T-cell (primary cell): ENCODE results near the gene POLN. TPM values are rescaled to one million over a fixed set of nuclear protein-coding genes. Genes with fewer than 3 reads are reported as not detected.

Experiments
- ATAC-seq, 4 experiments: fragments of 200-7000 bp in 3 of 4; fragments of 150-1000 bp in 1 of 4; cut with Tn5 transposase; replicated peaks in 1 of 4; 1 replicate in 3 of 4; 2 replicates in 1 of 4; pipeline ENCODE4 v1.10.0; 2021; ENCODE audit warnings: moderate library complexity in 3 of 4, mild to moderate bottlenecking in 2 of 4, moderate number of reproducible peaks in 1 of 4
- CTCF ChIA-PET, 2 donors: fragments of 300-600 bp; sonication (Branson Sonifier 250); formaldehyde crosslinking; loops; one replicate each; lab custom pipeline; 2022; ENCODE audit warnings: antibody characterized with exemption in 2 of 2; lab: Charles Lee
- POLR2A ChIA-PET, 2 donors: fragments of 300-600 bp; sonication (Branson Sonifier 250); formaldehyde crosslinking; loops; one replicate each; lab custom pipeline; 2022; ENCODE audit warnings: antibody characterized with exemption in 2 of 2; lab: Charles Lee
- DNase-seq, 35 experiments: peaks; one replicate each; pipeline versions ENCODE4 v3.0.0 to v3.0.0-alpha.2; 2013 to 2023
- H3K27ac ChIP-seq: one replicate; pipeline ENCODE4 v1.5.1; 2013; ENCODE audit warnings: low read length
- H3K27me3 ChIP-seq, 2 experiments: replicated peaks in 1 of 2; 1 replicate in 1 of 2; 2 replicates in 1 of 2; pipeline versions ENCODE4 v1.6.1 to v1.7.0; 2013; ENCODE audit warnings: low read length in 1 of 2, mixed read lengths in 1 of 2; ENCODE audit not compliant: control insufficient read depth in 2 of 2, insufficient read depth in 2 of 2; ENCODE audit errors: extremely low read depth in 1 of 2
- H3K36me3 ChIP-seq, 2 donors: 1 replicate in 1 of 2; 2 replicates in 1 of 2; pipeline versions ENCODE4 v1.6.1 to v1.7.0; 2013; ENCODE audit warnings: low read length in 1 of 2; ENCODE audit not compliant: control insufficient read depth in 2 of 2, insufficient read depth in 1 of 2; ENCODE audit errors: extremely low read depth in 1 of 2
- H3K4me1 ChIP-seq, 2 experiments: 1 replicate in 1 of 2; 2 replicates in 1 of 2; pipeline versions ENCODE4 v1.6.1 to v1.7.0; 2013; ENCODE audit warnings: low read length in 2 of 2, mixed read lengths in 1 of 2; ENCODE audit not compliant: insufficient read depth in 2 of 2, control insufficient read depth in 1 of 2; ENCODE audit errors: extremely low read depth in 1 of 2
- H3K4me3 ChIP-seq, 2 donors: 1 replicate in 1 of 2; 2 replicates in 1 of 2; pipeline versions ENCODE4 v1.5.1 to v1.7.0; 2013; ENCODE audit warnings: mild to moderate bottlenecking in 2 of 2, low read length in 1 of 2, moderate library complexity in 1 of 2; ENCODE audit not compliant: control insufficient read depth in 1 of 2; ENCODE audit errors: extremely low read depth in 1 of 2
- H3K9me3 ChIP-seq: 2 replicates; pipeline ENCODE4 v1.7.0; 2013
- H3K27ac Mint-ChIP-seq, 2 donors: one replicate each; pipeline ENCODE4 v1.8.0; 2020 to 2021; ENCODE audit warnings: mild to moderate bottlenecking in 2 of 2, mixed read lengths in 2 of 2
- H3K27me3 Mint-ChIP-seq, 2 donors: one replicate each; pipeline ENCODE4 v1.8.0; 2021 to 2022; ENCODE audit warnings: mixed read lengths in 2 of 2
- H3K36me3 Mint-ChIP-seq: one replicate; pipeline ENCODE4 v1.8.0; 2021; ENCODE audit warnings: mixed read lengths
- H3K4me1 Mint-ChIP-seq, 3 donors: one replicate each; pipeline ENCODE4 v1.8.0; 2020 to 2022; ENCODE audit warnings: mixed read lengths in 3 of 3, mild to moderate bottlenecking in 1 of 3
- H3K4me3 Mint-ChIP-seq, 3 donors: one replicate each; pipeline ENCODE4 v1.8.0; 2020 to 2022; ENCODE audit warnings: mild to moderate bottlenecking in 3 of 3, mixed read lengths in 3 of 3, moderate library complexity in 3 of 3
- H3K9me3 Mint-ChIP-seq, 3 donors: one replicate each; pipeline ENCODE4 v1.8.0; 2020 to 2022; ENCODE audit warnings: mixed read lengths in 3 of 3
- WGBS: methylation state at CpG from one replicate; pipeline ENCODE4 v1.1.5; 2013; ENCODE audit warnings: missing lambda C conversion rate; ENCODE audit not compliant: insufficient coverage; 5-methylcytosine and 5-hydroxymethylcytosine counted together
- total RNA-seq, 35 experiments: library from RNA in 6 of 35; stranded (reverse) in 6 of 35; fragments of 120-200 nt in 1 of 35; gene quantifications; one replicate each; pipeline versions ENCODE4 v1.2.1 to v1.2.4 and lab custom pipeline; 2013 to 2026

Gene POLN
- total RNA-seq, 5 donors from 2014 or later (not counting 1 experiment from before 2014, with no cell fraction given): 2.5 to 3.7 (median 2.7) TPM

- no peak for ATAC-seq
- ChIA-PET POLR2A (no interaction called here), CTCF (interaction anchor here in 1 of 2 donors (0.6 kb wide), 1 partner anchor 32 kb away, joined by 3 read pairs; no protein-coding TSS in a partner anchor)
- no peak overlapping the region for H3K4me3 ChIP-seq
- H3K9me3 ChIP-seq: no peaks in the 10 kb centered on the region
- no peak for DNase-seq
- H3K36me3 ChIP-seq: no peaks in the 10 kb centered on the region
- H3K36me3 Mint-ChIP-seq: no peaks in the 10 kb centered on the region
- H3K27me3 ChIP-seq: peaks cover 0 to 38% of the 10 kb centered on the region in 2 experiments
- no peaks in the 10 kb centered on the region for H3K4me1 Mint-ChIP-seq
- H3K27ac Mint-ChIP-seq: no peak overlapping the region
- H3K27me3 Mint-ChIP-seq: peaks cover 0 to 13% of the 10 kb centered on the region in 2 donors
- H3K27ac ChIP-seq: no peak overlapping the region
- 94% methylated on average over 33 of the region's 53 CpGs for WGBS
- H3K4me1 ChIP-seq: peaks cover 0 to 5% of the 10 kb centered on the region in 2 experiments
- H3K9me3 Mint-ChIP-seq: no peaks in the 10 kb centered on the region
- H3K4me3 Mint-ChIP-seq: no peak overlapping the region
Measured at GRCh38 chr4:2063557-2064275, 178.2 kb downstream of the POLN start.

DNA sequence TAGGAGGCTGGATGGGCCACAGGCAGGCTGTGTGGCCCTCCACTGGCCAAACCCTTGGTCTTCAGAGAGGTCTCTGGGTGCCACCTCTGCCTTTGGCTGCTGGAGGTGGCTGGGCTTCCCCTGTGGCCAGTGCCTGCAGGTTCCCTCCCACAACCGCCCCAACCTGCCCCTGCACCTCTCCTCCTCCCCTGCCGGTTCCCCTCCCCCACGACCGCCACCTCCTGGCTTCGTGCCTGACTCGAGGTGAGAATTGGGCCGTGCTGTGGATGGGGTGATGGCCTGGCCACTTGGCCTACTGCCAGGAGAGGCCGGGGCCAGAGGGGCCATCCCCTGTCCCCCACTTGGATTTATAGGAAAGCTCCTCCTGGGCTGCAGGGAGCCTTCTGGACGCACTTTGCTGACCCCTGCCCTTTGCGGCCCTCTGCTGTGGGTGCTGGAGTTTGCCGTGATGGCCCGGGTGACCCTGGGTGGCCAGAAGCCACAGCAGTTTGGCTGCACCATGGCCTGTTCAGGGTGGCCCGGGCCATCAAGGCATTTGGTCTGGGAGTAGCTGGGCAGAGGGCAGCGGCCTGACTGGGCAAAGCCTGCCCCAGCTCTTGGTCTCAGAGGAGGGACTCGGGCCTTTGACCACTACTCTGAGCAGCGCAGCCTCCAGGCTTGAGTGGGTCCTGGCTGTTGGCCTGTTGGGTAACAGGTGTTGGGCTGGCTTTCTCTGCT lies 179.0 kb downstream of the POLN start:
- no peaks in the 10 kb centered on the region for H3K36me3 ChIP-seq
- CTCF ChIA-PET: interaction anchor here in 1 of 2 donors (0.6 kb wide), 1 partner anchor 31 kb away, joined by 3 read pairs; no protein-coding TSS in a partner anchor
- H3K4me3 ChIP-seq: no peak overlapping the region
- POLR2A ChIA-PET: no interaction called here
- 85% methylated on average over 9 of the region's 16 CpGs for WGBS
- no peak for ATAC-seq
- peaks cover 0 to 9% of the 10 kb centered on the region in 2 experiments for H3K4me1 ChIP-seq
- H3K9me3 ChIP-seq: no peaks in the 10 kb centered on the region
- H3K27ac Mint-ChIP-seq: no peak overlapping the region
- no peaks in the 10 kb centered on the region for H3K4me1 Mint-ChIP-seq
- no peak for DNase-seq
- H3K27me3 Mint-ChIP-seq: peaks cover 0 to 13% of the 10 kb centered on the region in 2 donors
- no peaks in the 10 kb centered on the region for H3K36me3 Mint-ChIP-seq
- H3K27me3 ChIP-seq: peaks cover 0 to 43% of the 10 kb centered on the region in 2 experiments
- H3K9me3 Mint-ChIP-seq: no peaks in the 10 kb centered on the region
- H3K4me3 Mint-ChIP-seq: no peak overlapping the region
- no peak overlapping the region for H3K27ac ChIP-seq

GRCh38 chr4:2062168-2062807 lies 179.6 kb downstream of the POLN start:
- ChIA-PET POLR2A (no interaction called here), CTCF (no interaction called here)
- 86% methylated on average over 11 of the region's 11 CpGs for WGBS
- Mint-ChIP-seq H3K4me1 (peaks cover 0 to 7% (median 2%) of the 10 kb centered on the region in 3 donors), H3K36me3 (no peaks in the 10 kb centered on the region), H3K4me3 (no peak overlapping the region), H3K27ac (no peak overlapping the region), H3K27me3 (peaks cover 7 to 19% of the 10 kb centered on the region in 2 donors), H3K9me3 (no peaks in the 10 kb centered on the region)
- H3K36me3 ChIP-seq: no peaks in the 10 kb centered on the region
- DNase-seq: no peak
- no peak overlapping the region for H3K4me3 ChIP-seq
- peaks cover 2 to 49% of the 10 kb centered on the region in 2 experiments for H3K27me3 ChIP-seq
- H3K9me3 ChIP-seq: no peaks in the 10 kb centered on the region
- H3K4me1 ChIP-seq: peaks cover 0 to 9% of the 10 kb centered on the region in 2 experiments
- H3K27ac ChIP-seq: no peak overlapping the region
- no peak for ATAC-seq

DNA sequence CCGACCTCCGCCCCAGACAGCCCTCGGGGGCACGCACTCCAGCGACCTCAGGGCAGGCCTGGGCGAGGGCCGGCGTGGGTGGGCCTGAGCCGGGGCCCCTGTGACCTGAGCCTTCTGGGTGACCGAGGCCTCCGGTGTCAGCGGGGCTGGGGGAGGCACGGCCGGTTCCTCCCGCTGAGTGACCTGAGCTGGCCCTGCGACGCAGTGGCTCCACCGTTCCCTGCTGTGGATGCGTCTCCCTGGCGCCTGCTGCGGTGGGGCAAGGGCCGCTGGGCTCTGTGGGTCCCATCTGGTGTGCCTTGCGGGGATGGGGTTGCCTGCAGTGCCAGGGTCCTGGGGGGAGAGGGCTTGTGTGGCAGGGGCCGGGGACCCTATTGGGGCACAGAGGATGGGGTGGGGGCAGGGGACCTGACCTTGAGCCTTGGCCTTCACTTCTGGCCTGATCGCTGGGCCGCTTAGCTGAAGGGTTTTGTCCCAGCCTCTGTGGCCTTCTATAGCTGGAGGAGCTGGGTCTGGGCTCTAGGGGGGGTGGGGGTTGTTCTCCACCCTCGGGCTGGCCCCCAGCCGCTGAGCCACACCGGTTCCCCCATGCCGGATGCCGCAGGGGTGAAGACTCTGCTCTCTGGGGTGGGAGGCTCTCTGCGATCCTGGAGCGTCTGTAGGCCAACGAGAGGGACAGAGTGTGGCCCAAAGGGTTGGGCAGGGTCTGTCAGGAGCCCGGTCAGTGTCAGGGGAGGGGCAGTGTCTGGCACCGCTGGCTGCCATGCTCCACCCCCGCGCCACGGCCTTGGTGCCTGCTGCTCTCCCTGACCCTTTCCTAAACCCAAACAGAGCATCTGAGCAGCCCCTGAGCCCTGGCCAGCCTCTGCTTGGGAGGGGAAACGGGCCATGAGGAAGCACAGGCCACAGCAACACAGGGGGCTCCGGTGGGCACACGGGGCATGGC lies 180.5 kb downstream of the POLN start:
- H3K27me3 Mint-ChIP-seq: peaks cover 12 to 28% of the 10 kb centered on the region in 2 donors
- H3K4me1 Mint-ChIP-seq: peaks cover 0 to 7% (median 2%) of the 10 kb centered on the region in 3 donors
- no peaks in the 10 kb centered on the region for H3K9me3 Mint-ChIP-seq
- ATAC-seq (no peak), DNase-seq (no peak)
- no peaks in the 10 kb centered on the region for H3K36me3 Mint-ChIP-seq
- H3K4me1 ChIP-seq: peaks cover 0 to 9% of the 10 kb centered on the region in 2 experiments
- CTCF ChIA-PET: no interaction called here
- no peak overlapping the region for H3K27ac ChIP-seq
- no peak overlapping the region for H3K4me3 ChIP-seq
- H3K36me3 ChIP-seq: no peaks in the 10 kb centered on the region
- H3K4me3 Mint-ChIP-seq: no peak overlapping the region
- no peaks in the 10 kb centered on the region for H3K9me3 ChIP-seq
- peaks cover 5 to 55% of the 10 kb centered on the region in 2 experiments for H3K27me3 ChIP-seq
- 83% methylated on average over 29 of the region's 42 CpGs for WGBS
- POLR2A ChIA-PET: no interaction called here
- no peak overlapping the region for H3K27ac Mint-ChIP-seq

DNA sequence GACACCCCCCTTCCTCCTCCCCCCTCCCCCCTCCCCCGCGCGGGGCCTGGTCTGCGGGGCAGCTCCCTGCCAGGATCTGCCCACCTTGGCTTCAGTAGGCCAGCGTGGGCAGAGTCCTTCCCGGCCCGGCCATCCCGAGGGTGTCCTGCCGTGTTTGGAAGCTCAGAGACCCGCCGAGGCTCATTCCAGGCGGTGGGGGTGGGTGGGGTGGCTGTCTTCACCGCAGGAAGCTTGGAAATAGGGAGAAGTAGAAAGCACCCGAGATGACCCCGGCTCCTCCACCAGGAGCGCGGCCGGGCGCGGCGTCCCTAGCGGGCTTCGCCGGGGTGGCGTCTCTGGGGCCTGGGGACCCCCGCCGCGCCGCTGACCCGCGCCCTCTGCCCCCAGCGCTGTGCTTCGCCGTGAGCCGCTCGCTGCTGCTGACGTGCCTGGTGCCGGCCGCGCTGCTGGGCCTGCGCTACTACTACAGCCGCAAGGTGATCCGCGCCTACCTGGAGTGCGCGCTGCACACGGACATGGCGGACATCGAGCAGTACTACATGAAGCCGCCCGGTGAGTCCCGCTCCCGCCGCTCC lies 181.2 kb downstream of the POLN start:
- Histone ChIP-seq H3K4me1 (peaks cover 0 to 9% of the 10 kb centered on the region in 2 experiments), H3K4me3 (no peak overlapping the region), H3K27me3 (peaks cover 9 to 60% of the 10 kb centered on the region in 2 experiments), H3K36me3 (no peaks in the 10 kb centered on the region), H3K9me3 (no peaks in the 10 kb centered on the region), H3K27ac (no peak overlapping the region)
- ATAC-seq (no peak), DNase-seq (no peak)
- Mint-ChIP-seq H3K36me3 (no peaks in the 10 kb centered on the region), H3K4me1 (peaks cover 0 to 7% (median 2%) of the 10 kb centered on the region in 3 donors), H3K4me3 (peak overlapping the region in 1 of 3 donors; percentile 22), H3K27me3 (peaks cover 18 to 33% of the 10 kb centered on the region in 2 donors), H3K9me3 (no peaks in the 10 kb centered on the region), H3K27ac (no peak overlapping the region)
- ChIA-PET CTCF (no interaction called here), POLR2A (no interaction called here)
- WGBS: 60% methylated on average over 41 of the region's 54 CpGs
